Sigmoid colon (tissue), 4 donors: ENCODE data around the gene MARS2.

ENCODE experiments used
- EP300 ChIP-seq, 4 donors: sonication (generic); formaldehyde crosslinking; IDR thresholded peaks; one replicate each; pipeline ENCODE4 v1.6.1; 2017; ENCODE audit warnings: antibody characterized with exemption in 4 of 4
- POLR2A ChIP-seq, 2 donors: fragments of 450-650 bp; IDR thresholded peaks; one replicate each; pipeline ENCODE4 v1.6.1; 2016; ENCODE audit warnings: antibody characterized with exemption in 2 of 2, mild to moderate bottlenecking in 2 of 2, moderate library complexity in 2 of 2
- POLR2AphosphoS5 ChIP-seq, 4 donors: sonication (generic); formaldehyde crosslinking; IDR thresholded peaks; one replicate each; pipeline ENCODE4 v1.6.1; 2017; ENCODE audit warnings: antibody characterized with exemption in 4 of 4
- TF ChIP-seq, protein P1 (sequence below), 4 experiments: fragments of 450-650 bp in 3 of 4; fragments of 200-600 bp in 1 of 4; IDR thresholded peaks; one replicate each; pipeline ENCODE4 v1.5.1; 2016 to 2019; ENCODE audit warnings: antibody characterized with exemption in 4 of 4, mild to moderate bottlenecking in 3 of 4, moderate library complexity in 2 of 4

DNA sequence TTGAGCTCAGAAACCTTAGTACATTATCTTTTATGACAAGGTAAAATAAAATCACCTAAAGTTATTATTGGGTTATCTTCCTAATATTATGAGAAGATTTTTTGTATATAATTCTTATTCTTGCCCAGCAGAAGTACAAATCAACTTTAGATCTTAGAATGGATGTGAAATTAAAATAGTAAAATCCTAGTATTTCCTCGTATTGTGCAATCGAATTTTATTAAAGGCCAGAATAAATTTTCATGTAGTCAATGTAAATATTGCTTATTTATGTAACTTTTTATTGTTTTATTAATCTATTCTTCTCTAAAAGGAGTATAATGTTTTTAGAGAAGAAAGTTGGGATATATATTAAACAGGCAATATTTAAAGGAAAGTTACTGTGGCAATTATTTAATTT lies 12.7 kb downstream of the MARS2 start:
- TF ChIP-seq POLR2AphosphoS5 (IDR thresholded peaks at IDR 0.05) = no peak
- TF ChIP-seq, protein P1, sequence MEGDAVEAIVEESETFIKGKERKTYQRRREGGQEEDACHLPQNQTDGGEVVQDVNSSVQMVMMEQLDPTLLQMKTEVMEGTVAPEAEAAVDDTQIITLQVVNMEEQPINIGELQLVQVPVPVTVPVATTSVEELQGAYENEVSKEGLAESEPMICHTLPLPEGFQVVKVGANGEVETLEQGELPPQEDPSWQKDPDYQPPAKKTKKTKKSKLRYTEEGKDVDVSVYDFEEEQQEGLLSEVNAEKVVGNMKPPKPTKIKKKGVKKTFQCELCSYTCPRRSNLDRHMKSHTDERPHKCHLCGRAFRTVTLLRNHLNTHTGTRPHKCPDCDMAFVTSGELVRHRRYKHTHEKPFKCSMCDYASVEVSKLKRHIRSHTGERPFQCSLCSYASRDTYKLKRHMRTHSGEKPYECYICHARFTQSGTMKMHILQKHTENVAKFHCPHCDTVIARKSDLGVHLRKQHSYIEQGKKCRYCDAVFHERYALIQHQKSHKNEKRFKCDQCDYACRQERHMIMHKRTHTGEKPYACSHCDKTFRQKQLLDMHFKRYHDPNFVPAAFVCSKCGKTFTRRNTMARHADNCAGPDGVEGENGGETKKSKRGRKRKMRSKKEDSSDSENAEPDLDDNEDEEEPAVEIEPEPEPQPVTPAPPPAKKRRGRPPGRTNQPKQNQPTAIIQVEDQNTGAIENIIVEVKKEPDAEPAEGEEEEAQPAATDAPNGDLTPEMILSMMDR (IDR thresholded peaks at IDR 0.05) = no peak
- TF ChIP-seq POLR2A (IDR thresholded peaks at IDR 0.05) = no peak
- no peak for TF ChIP-seq EP300 (IDR thresholded peaks at IDR 0.05)
